H1 (cell line): ENCODE data around the gene PLPPR1.

Experiments used
- BACH1 ChIP-seq: IDR thresholded peaks from 2 replicates; pipeline ENCODE4 v1.6.1; 2012; ENCODE audit warnings: low read length, improper control_type of control experiment
- CREB1 ChIP-seq: IDR thresholded peaks from 2 replicates; pipeline ENCODE4 v1.6.1; 2012; ENCODE audit warnings: inconsistent platforms
- CTCF ChIP-seq, 3 experiments: IDR thresholded peaks; 1 replicate in 2 of 3; 2 replicates in 1 of 3; pipeline versions ENCODE4 v1.5.1 to v1.6.1; 2011; ENCODE audit warnings: low read length in 3 of 3, mild to moderate bottlenecking in 3 of 3, inconsistent platforms in 2 of 3, low read depth in 1 of 3, moderate library complexity in 1 of 3; ENCODE audit not compliant: insufficient read depth in 1 of 3; ENCODE audit errors: control extremely low read depth in 1 of 3
- EP300 ChIP-seq, 2 experiments: IDR thresholded peaks; 1 replicate in 1 of 2; 2 replicates in 1 of 2; pipeline ENCODE4 v1.6.1; 2011 to 2012; ENCODE audit warnings: low read depth in 2 of 2, low read length in 2 of 2, mild to moderate bottlenecking in 2 of 2, borderline replicate concordance in 1 of 2, inconsistent platforms in 1 of 2, moderate library complexity in 1 of 2
- EZH2 ChIP-seq: fragments of 200-600 bp; sonication (generic); IDR thresholded peaks from 2 replicates; pipeline ENCODE4 v1.7.1; 2012; ENCODE audit warnings: low read depth, mild to moderate bottlenecking, moderate library complexity, low read length, inconsistent platforms; ENCODE audit not compliant: severe bottlenecking
- GABPA ChIP-seq: IDR thresholded peaks from 2 replicates; pipeline ENCODE4 v1.6.1; 2011; ENCODE audit warnings: mild to moderate bottlenecking, low read length, moderate library complexity, borderline replicate concordance; ENCODE audit not compliant: insufficient read depth
- KDM4A ChIP-seq: IDR thresholded peaks from one replicate; pipeline ENCODE4 v1.7.1; 2012; ENCODE audit warnings: low read depth, mild to moderate bottlenecking, moderate library complexity, low read length, inconsistent platforms; ENCODE audit not compliant: severe bottlenecking
- POLR2A ChIP-seq, 2 experiments: IDR thresholded peaks; 1 replicate in 1 of 2; 2 replicates in 1 of 2; pipeline ENCODE4 v1.6.1; 2011; ENCODE audit warnings: low read depth in 2 of 2, low read length in 2 of 2, mild to moderate bottlenecking in 2 of 2; ENCODE audit errors: control extremely low read depth in 1 of 2
- RFX5 ChIP-seq: IDR thresholded peaks from 2 replicates; pipeline ENCODE4 v1.6.1; 2011; ENCODE audit warnings: low read depth, low read length, improper control_type of control experiment, borderline replicate concordance
- SP2 ChIP-seq: IDR thresholded peaks from 2 replicates; pipeline ENCODE4 v1.6.1; 2012; ENCODE audit warnings: mild to moderate bottlenecking, low read length, inconsistent platforms
- TAF1 ChIP-seq: IDR thresholded peaks from 2 replicates; pipeline ENCODE4 v1.6.1; 2011; ENCODE audit warnings: mild to moderate bottlenecking, low read depth, low read length
- ZNF274 ChIP-seq: IDR thresholded peaks from 2 replicates; pipeline ENCODE4 v1.7.0; 2012; ENCODE audit warnings: low read length, borderline replicate concordance; ENCODE audit errors: extremely low read depth
- TF ChIP-seq, protein P1 (sequence below): IDR thresholded peaks from 2 replicates; pipeline ENCODE4 v1.6.1; 2012; ENCODE audit warnings: inconsistent platforms

DNA sequence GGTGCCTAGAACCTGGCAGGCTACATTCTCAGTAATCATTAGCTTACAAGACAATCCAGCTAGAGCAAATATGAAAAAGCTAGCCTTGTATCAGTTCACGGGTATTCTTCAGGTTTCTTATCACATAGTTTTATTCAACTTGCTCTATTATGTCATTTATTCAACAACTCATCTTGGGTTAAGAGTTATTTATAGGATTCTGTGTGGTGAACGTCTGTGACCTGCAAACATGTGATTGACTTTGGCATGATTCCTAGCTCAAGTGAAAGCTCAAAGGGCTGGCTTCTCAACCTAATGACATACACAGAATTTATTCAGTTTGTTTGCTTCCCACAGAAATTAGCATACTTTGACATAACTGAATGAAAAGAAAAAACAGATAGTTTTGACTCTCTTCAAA is 173.1 kb downstream of the PLPPR1 start:
- TF ChIP-seq POLR2A (IDR thresholded peaks at IDR 0.05; ENCODE audit: control extremely low read depth in 1 of 2, low read depth in 2 of 2, low read length in 2 of 2) (no peak), ZNF274 (no peak), EZH2 (no peak), CTCF (IDR thresholded peaks at IDR 0.05; ENCODE audit: control extremely low read depth in 1 of 3, insufficient read depth in 1 of 3, low read depth in 1 of 3, low read length in 3 of 3) (no peak), GABPA (no peak), TAF1 (no peak), BACH1 (no peak), RFX5 (no peak), CREB1 (no peak), EP300 (IDR thresholded peaks at IDR 0.05; ENCODE audit: borderline replicate concordance in 1 of 2, low read depth in 2 of 2, low read length in 2 of 2) (no peak), KDM4A (no peak), SP2 (no peak)
- TF ChIP-seq, protein P1, sequence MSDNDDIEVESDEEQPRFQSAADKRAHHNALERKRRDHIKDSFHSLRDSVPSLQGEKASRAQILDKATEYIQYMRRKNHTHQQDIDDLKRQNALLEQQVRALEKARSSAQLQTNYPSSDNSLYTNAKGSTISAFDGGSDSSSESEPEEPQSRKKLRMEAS, result no peak
